MM.1S (cell line): ENCODE data around the gene HTR3B.
A peak's percentile ranks its signal among the peaks of the same experiment; 100 is the strongest.

Source experiments
- DNase-seq: peaks from one replicate; pipeline ENCODE4 v3.0.0-alpha.2; 2015
- H2AFZ ChIP-seq: fragments of 300-600 bp; sonication (generic); 2 replicates; pipeline ENCODE4 v1.6.0; 2016; ENCODE audit warnings: antibody characterized with exemption, low read length
- H3F3A ChIP-seq: fragments of 300-600 bp; sonication (generic); 2 replicates; pipeline ENCODE4 v1.6.1; 2016; ENCODE audit warnings: mild to moderate bottlenecking, antibody characterized with exemption, low read length, moderate library complexity, mixed read lengths; ENCODE audit not compliant: insufficient read depth
- H3K27ac ChIP-seq: fragments of 300-600 bp; sonication (generic); 2 replicates; pipeline ENCODE4 v1.5.1; 2016; ENCODE audit warnings: mild to moderate bottlenecking, low read length
- H3K27me3 ChIP-seq: fragments of 300-600 bp; sonication (generic); replicated peaks from 2 replicates; pipeline ENCODE4 v1.6.0; 2016; ENCODE audit warnings: low read length; ENCODE audit not compliant: insufficient read depth
- H3K36me3 ChIP-seq: fragments of 300-600 bp; sonication (generic); replicated peaks from 2 replicates; pipeline ENCODE4 v1.6.1; 2016; ENCODE audit warnings: mild to moderate bottlenecking, low read length, mixed read lengths; ENCODE audit not compliant: insufficient read depth
- H3K4me1 ChIP-seq: fragments of 300-600 bp; sonication (generic); 2 replicates; pipeline ENCODE4 v1.6.1; 2016; ENCODE audit warnings: low read length, mixed read lengths
- H3K4me2 ChIP-seq: fragments of 300-600 bp; sonication (generic); 2 replicates; pipeline ENCODE4 v1.6.0; 2016; ENCODE audit warnings: low read depth, low read length
- H3K4me3 ChIP-seq: fragments of 300-600 bp; sonication (generic); 2 replicates; pipeline ENCODE4 v1.5.1; 2016; ENCODE audit warnings: low read length, mixed read lengths
- H3K79me2 ChIP-seq: fragments of 300-600 bp; sonication (generic); 2 replicates; pipeline ENCODE4 v1.6.1; 2016; ENCODE audit warnings: mixed run types, low read length, mixed read lengths
- H3K9ac ChIP-seq: fragments of 300-600 bp; sonication (generic); 2 replicates; pipeline ENCODE4 v1.6.1; 2016; ENCODE audit warnings: low read length, mixed read lengths
- H3K9me2 ChIP-seq: fragments of 300-600 bp; sonication (generic); replicated peaks from 2 replicates; pipeline ENCODE4 v1.6.1; 2016; ENCODE audit warnings: mild to moderate bottlenecking, low read length, mixed read lengths; ENCODE audit not compliant: insufficient read depth
- H3K9me3 ChIP-seq: fragments of 300-600 bp; sonication (generic); replicated peaks from 2 replicates; pipeline ENCODE4 v1.6.1; 2016; ENCODE audit warnings: mild to moderate bottlenecking, low read length, mixed read lengths; ENCODE audit not compliant: insufficient read depth
- H4K20me1 ChIP-seq: fragments of 300-600 bp; sonication (generic); 2 replicates; pipeline ENCODE4 v1.6.1; 2016; ENCODE audit warnings: mild to moderate bottlenecking, low read length, moderate library complexity, mixed read lengths; ENCODE audit not compliant: insufficient read depth
- CTCF ChIP-seq: fragments of 300-600 bp; sonication (generic); IDR thresholded peaks from 2 replicates; pipeline ENCODE4 v1.5.1; 2016; ENCODE audit warnings: antibody characterized with exemption, low read length, mixed read lengths
- EZH2 ChIP-seq: fragments of 300-600 bp; sonication (generic); optimal IDR thresholded peaks from 2 replicates; pipeline ENCODE3; 2017; ENCODE audit warnings: low read depth, mild to moderate bottlenecking, antibody characterized with exemption, low read length, mixed read lengths
- EZH2phosphoT487 ChIP-seq: fragments of 300-600 bp; sonication (generic); IDR thresholded peaks from 2 replicates; pipeline ENCODE4 v1.6.1; 2018; ENCODE audit warnings: antibody characterized with exemption, low read length

Gene HTR3B

GRCh38 chr11:113859665-113860064 is 44.9 kb upstream of the HTR3B start:
- peak overlapping the region; percentile 4; the same call in 1 of the 2 replicates for H3K4me2 ChIP-seq

GRCh38 chr11:113862435-113862834 is 42.2 kb upstream of the HTR3B start:
- H3K9me2 ChIP-seq, result no peaks in the 10 kb centered on the region
- no peaks in the 10 kb centered on the region for H3K9me3 ChIP-seq
- no peak for TF ChIP-seq EZH2phosphoT487
- TF ChIP-seq EZH2, result no peak
- TF ChIP-seq CTCF, result no peak
- H2AFZ ChIP-seq, result no peak overlapping the region
- H3K4me2 ChIP-seq, result no peak overlapping the region
- H3K27ac ChIP-seq, result no peak overlapping the region
- H4K20me1 ChIP-seq, result no peaks in the 10 kb centered on the region
- peaks cover 2% of the 10 kb centered on the region; the same call in 1 of the 2 replicates for H3K36me3 ChIP-seq
- H3K4me3 ChIP-seq, result no peak overlapping the region
- H3K27me3 ChIP-seq, result no peaks in the 10 kb centered on the region
- DNase-seq, result no peak
- peaks cover 83% of the 10 kb centered on the region for H3K79me2 ChIP-seq
- peaks cover 8% of the 10 kb centered on the region; the same call in 1 of the 2 replicates for H3F3A ChIP-seq
- no peaks in the 10 kb centered on the region for H3K4me1 ChIP-seq
- H3K9ac ChIP-seq, result no peak overlapping the region

More at GRCh38 chr11:113859665-113860064, 44.9 kb upstream of the HTR3B start:
- H3K27ac ChIP-seq, result peak overlapping the region; percentile 18; the same call in 1 of the 2 replicates
- H3K27me3 ChIP-seq, result no peaks in the 10 kb centered on the region
- no peaks in the 10 kb centered on the region for H4K20me1 ChIP-seq
- H3K9me2 ChIP-seq, result no peaks in the 10 kb centered on the region
- H3K4me1 ChIP-seq, result no peaks in the 10 kb centered on the region
- peaks cover 8% of the 10 kb centered on the region; the same call in 1 of the 2 replicates for H3F3A ChIP-seq
- no peak overlapping the region for H3K9ac ChIP-seq
- no peak overlapping the region for H2AFZ ChIP-seq
- DNase-seq, result no peak
- H3K79me2 ChIP-seq, result peaks cover 84% of the 10 kb centered on the region
- TF ChIP-seq EZH2phosphoT487 (no peak), CTCF (no peak), EZH2 (no peak)
- peaks cover 2% of the 10 kb centered on the region; the same call in 1 of the 2 replicates for H3K36me3 ChIP-seq
- H3K9me3 ChIP-seq, result no peaks in the 10 kb centered on the region
- no peak overlapping the region for H3K4me3 ChIP-seq

- no peak overlapping the region for H3K4me2 ChIP-seq
- H3K9me2 ChIP-seq, result no peaks in the 10 kb centered on the region
- no peaks in the 10 kb centered on the region for H3K9me3 ChIP-seq
- DNase-seq, result no peak
- H2AFZ ChIP-seq, result no peak overlapping the region
- no peaks in the 10 kb centered on the region for H3K4me1 ChIP-seq
- no peaks in the 10 kb centered on the region for H4K20me1 ChIP-seq
- H3K4me3 ChIP-seq, result no peak overlapping the region
- H3F3A ChIP-seq, result peaks cover 8% of the 10 kb centered on the region; the same call in 1 of the 2 replicates
- no peak for TF ChIP-seq CTCF
- no peak for TF ChIP-seq EZH2
- TF ChIP-seq EZH2phosphoT487, result no peak
- H3K27ac ChIP-seq, result no peak overlapping the region
- no peaks in the 10 kb centered on the region for H3K27me3 ChIP-seq
- no peak overlapping the region for H3K9ac ChIP-seq
- peaks cover 78% of the 10 kb centered on the region for H3K79me2 ChIP-seq
- H3K36me3 ChIP-seq, result no peaks in the 10 kb centered on the region; the same call in 1 of the 2 replicates
These were observed 40.2 kb upstream of the HTR3B start for GRCh38 chr11:113864410-113864809.
